ENCODE results near the gene MRTO4.
"Not testable (repeated sequence)": the region's sequence is repeated elsewhere in the genome, so short reads cannot be mapped to it uniquely, and the experiment has no call there.

The MRTO4 gene

GRCh38 chr1:19270343-19270730 is 18.7 kb downstream of the MRTO4 start:
- not testable (repeated sequence) for DNase-seq (ENCODE audit: low read depth)

GRCh38 chr1:19272064-19272463 is 20.5 kb downstream of the MRTO4 start:
- no peak for DNase-seq (ENCODE audit: low read depth)

- no peak for DNase-seq (ENCODE audit: low read depth)
These were observed 21.7 kb downstream of the MRTO4 start for GRCh38 chr1:19273106-19273843.

- DNase-seq (ENCODE audit: low read depth), result not testable (repeated sequence)
These were observed 22.4 kb downstream of the MRTO4 start for GRCh38 chr1:19273844-19274531.

GRCh38 chr1:19274636-19275035 is 23.0 kb downstream of the MRTO4 start:
- DNase-seq (ENCODE audit: low read depth), result no peak

- DNase-seq (ENCODE audit: low read depth), result no peak
These were observed 32.3 kb downstream of the MRTO4 start for GRCh38 chr1:19283891-19284290.

- no peak for DNase-seq (ENCODE audit: low read depth)
These were observed 33.3 kb downstream of the MRTO4 start for GRCh38 chr1:19284881-19285280.

- not testable (repeated sequence) for DNase-seq (ENCODE audit: low read depth)
These were observed 33.8 kb downstream of the MRTO4 start for GRCh38 chr1:19285366-19285765.

GRCh38 chr1:19285807-19286206 is 34.2 kb downstream of the MRTO4 start:
- DNase-seq (ENCODE audit: low read depth), result not testable (repeated sequence)

- no peak for DNase-seq (ENCODE audit: low read depth)
These were observed 36.0 kb downstream of the MRTO4 start for GRCh38 chr1:19287436-19288185.

GRCh38 chr1:19288324-19289241 is 37.0 kb downstream of the MRTO4 start, which contains the start of gene AKR7A3:
Gene AKR7A3 (minus strand): TSS chr1:19288770. CDS start chr1:19288709, 61 bp downstream.
- DNase-seq (ENCODE audit: low read depth), result peak; percentile 52

GRCh38 chr1:19289244-19289643 is 37.6 kb downstream of the MRTO4 start:
- no peak for DNase-seq (ENCODE audit: low read depth)

GRCh38 chr1:19294638-19295037 is 43.0 kb downstream of the MRTO4 start:
- DNase-seq (ENCODE audit: low read depth), result no peak

GRCh38 chr1:19300211-19300610 is 48.6 kb downstream of the MRTO4 start:
- DNase-seq (ENCODE audit: low read depth), result no peak

- DNase-seq (ENCODE audit: low read depth), result not testable (repeated sequence)
These were observed 52.5 kb downstream of the MRTO4 start for GRCh38 chr1:19304081-19304480.

- no peak for DNase-seq (ENCODE audit: low read depth)
These were observed 54.3 kb downstream of the MRTO4 start for GRCh38 chr1:19305880-19306279.

GRCh38 chr1:19306941-19307340 is 55.3 kb downstream of the MRTO4 start:
- DNase-seq (ENCODE audit: low read depth), result no peak

- DNase-seq (ENCODE audit: low read depth), result no peak
These were observed 56.3 kb downstream of the MRTO4 start for GRCh38 chr1:19307794-19308508.

GRCh38 chr1:19308509-19308907 is 56.9 kb downstream of the MRTO4 start:
- DNase-seq (ENCODE audit: low read depth), result no peak

GRCh38 chr1:19309123-19309813 is 57.7 kb downstream of the MRTO4 start:
- no peak for DNase-seq (ENCODE audit: low read depth)

Data from stimulated activated CD8-positive, alpha-beta memory T cell treated with anti-CD3 and anti-CD28 coated beads, Interleukin-7, amount 100 ng/mL, for 24 hours (primary cell).